Measurements from ENCODE around the gene RUNX3.
"Not testable (repeated sequence)": the region's sequence is repeated elsewhere in the genome, so short reads cannot be mapped to it uniquely, and the experiment has no call there.

The RUNX3 gene

DNA sequence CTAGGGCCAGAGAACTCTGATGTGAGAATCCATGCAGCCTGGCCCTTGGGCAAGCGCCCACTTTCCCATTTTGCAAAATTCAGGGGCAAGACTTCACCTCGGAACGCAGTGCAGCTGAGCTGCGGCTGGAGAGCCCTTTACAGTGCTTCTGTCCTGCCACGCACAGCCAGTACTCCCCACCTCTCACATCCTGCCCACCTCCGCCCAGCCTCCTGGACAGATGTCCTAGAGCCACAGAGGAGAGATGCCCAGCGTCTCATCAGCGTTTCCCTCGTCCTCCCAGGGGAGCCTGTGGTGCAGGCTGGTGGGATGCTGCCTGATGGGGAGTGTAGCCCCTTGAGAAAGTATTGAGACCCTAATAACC lies 29.6 kb downstream of the RUNX3 start:
- DNase-seq, result no peak

DNA sequence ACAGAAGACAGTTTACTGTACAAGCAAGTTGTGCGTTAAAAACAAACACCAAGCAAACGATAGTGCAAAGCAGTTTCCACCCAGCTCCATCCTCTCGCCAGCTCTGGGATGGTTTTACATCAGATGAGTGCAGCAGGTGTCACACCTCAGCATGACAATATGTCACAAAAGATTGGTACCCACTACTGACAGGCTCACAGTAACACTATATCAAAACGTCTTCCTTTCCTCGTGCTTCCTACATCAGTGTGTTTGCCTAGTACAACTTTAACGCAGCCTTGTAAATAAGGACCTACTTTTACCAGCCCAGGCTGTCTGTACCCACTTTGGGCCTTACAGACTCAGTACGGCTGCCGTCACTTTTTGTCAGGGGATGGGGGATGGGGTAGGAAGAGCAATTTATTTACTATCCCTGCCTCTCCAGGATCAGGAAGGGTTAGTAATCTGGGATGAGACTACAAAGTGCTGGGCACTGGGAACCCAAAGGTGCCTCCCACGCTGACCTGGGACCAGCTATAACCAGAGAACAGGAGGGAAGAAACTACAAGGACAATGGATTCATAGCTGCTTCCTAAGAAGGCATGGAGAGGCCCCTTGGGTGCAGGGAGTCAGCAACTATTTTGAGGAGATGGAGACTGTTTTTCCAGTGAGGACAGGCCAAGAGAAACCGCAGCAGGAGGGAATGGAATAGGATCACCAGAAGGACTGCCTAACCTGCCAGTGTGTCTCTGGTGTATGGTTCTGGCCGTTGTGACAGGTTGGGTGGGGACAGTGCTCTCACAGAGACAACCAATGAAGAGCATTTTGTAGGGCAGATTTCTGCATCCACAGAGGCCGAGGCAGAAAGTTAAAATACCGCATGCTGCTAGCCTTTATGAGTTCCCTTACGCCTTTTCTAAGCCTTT lies 30.2 kb downstream of the RUNX3 start:
- DNase-seq, result no peak

- DNase-seq, result no peak
Observed at GRCh38 chr1:24898909-24899439, 31.1 kb downstream of the RUNX3 start.

GRCh38 chr1:24898152-24898908 lies 31.7 kb downstream of the RUNX3 start:
- peak; percentile 33 for DNase-seq

- DNase-seq, result no peak
Observed at GRCh38 chr1:24897263-24898151, 32.6 kb downstream of the RUNX3 start.

DNA sequence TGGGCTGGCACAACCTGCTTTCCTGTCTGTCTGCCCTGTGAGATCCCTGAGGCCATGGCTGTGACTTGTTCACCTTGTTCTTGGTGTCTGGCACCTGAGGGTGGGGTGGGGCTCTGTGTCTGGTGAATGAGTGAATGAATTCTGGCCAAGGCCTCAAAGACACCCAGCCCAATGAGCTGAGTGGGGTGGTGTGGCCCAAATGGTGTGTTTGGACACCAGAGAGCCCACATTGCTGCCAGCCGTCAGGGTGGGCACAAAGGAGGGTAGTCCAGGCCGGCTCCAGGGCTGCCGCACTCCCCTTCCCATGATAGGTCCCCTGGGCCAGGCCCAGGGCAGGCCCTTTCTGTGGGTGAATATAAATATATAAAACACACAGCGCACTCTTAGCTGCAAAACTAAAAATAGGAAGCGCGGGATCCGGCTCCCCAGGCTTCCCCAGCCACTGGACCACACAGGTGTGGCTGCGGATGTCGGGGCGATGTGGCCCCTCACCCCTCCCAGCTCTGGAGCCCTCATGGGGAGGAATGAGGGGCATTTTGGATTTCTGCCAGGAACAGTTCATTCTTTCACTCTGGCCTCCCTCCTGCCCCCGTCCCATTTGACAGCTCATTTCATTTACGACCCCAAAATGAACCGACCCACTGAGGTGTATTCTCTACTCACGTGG lies 33.3 kb downstream of the RUNX3 start:
- no peak for DNase-seq

DNA sequence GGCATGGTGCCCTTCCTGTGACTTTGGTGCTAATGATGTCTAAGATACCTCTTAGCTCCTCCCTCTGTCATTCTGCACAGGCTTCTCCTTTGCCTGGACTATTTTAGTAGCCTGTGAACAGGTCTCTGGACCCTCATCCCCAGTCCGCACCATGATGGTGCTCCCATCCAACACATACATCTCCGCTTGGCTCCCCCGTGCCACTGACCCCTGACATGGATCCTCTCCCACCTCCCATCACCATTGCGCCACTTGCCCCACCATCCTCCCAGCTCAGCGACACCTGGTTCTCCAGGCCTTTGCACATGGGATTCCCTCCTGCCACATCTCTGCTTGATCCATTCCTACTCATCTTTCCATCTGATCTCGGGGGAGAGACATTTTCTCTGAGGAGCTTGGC lies 33.9 kb downstream of the RUNX3 start:
- no peak for DNase-seq

DNA sequence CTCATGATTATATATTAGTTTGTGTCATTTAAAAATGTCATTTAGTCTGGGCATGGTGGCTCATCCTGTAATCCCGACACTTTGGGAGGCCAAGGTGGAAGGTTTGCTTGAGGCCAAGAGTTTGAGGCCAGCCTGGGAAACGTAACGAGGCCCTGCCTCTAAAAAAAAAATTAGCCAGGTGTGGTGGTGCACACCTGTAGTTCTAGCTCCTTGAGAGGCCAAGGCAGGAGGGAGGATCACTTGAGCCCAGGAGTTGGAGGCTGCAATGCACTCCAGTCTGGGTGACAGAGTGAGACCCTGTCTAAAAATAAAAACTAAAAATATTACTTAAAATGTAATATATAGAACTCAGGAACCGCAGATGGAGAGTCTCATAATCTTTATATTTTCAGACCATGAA lies 34.6 kb downstream of the RUNX3 start:
- DNase-seq, result no peak

DNA sequence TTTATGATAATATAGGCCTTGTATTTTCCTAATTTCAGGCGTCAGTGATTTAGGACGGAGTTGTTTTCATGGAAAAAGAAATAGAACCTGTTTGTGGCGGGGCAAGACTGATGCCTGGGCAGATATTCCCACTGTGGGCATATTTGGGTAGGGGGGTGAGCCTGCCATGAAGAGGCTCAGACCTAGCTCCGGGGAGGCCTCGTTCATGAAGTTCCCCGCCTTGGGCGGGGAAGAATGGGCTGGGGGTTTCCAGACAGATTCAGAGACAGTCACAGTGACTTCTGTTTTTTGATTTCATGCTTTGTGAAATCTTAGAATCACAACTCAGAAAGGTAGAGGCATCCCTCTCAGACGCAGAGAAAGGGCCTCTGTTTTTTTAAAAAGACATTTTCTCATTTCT lies 36.1 kb downstream of the RUNX3 start:
- no peak for DNase-seq

DNA sequence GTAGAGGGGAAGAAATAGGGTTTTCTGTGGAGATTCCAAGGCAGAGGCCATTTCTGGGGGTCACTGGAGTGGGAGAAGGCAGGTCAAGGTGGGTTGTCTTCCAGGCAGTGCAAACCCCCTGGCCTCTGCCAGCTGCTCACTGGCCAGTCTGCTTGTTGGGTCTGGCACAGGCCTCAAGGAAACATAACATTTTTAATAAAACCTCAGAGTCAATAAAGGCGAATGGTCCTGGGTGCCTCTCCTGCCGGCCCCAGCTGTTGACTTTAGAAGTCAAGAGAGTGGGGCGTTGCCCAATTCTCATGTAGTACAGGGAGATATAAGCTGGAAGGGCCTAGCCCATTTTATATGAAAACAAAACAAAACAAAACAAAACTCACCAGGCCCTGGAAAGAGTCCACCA lies 36.6 kb downstream of the RUNX3 start:
- DNase-seq, result no peak

DNA sequence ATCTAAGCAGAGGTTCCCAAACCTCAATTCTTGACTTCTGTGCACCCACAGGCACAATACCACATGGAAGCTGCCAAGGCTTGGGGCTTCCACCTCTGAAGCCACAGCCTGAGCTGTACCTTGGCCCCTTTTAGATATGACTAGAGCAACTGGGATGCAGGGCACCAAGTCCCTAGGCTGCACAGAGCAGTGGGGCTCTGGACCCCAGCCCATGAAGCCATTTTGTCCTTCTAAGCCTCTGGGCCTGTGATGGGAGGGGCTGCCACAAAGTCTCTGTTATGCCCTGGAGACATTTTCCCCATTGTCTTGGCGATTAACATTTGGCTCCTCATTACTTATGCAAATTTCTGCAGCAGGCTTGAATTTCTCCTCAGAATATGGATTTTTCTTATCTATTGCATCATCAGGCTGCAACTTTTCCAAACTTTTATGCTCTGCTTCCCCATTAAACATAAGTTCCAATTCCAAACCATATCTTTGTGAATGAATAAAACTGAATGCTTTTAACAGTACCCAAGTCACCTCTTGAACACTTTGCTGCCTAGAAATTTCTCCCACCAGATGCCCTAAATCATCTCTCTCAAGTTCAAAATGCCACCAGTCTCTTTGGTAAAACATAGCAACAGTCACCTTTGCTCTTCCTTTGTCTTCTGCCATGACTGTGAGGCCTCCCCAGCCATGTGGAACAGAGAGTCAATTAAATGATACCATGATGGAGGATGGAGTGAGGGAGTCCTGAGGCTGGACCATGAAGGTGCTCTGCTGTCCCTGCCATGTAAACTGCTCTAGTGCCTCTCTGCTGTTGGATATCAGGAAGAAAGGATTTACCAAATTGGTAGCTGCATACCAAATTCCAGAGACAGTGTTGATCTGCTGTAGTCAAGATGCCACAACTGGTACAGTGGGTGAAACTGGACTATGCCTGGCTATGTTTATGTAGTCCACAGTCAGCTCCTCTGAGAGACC lies 37.6 kb downstream of the RUNX3 start:
- no peak for DNase-seq

GRCh38 chr1:24891367-24891766 lies 38.7 kb downstream of the RUNX3 start:
- not testable (repeated sequence) for DNase-seq

- DNase-seq, result no peak
Observed at GRCh38 chr1:24890887-24891286, 39.2 kb downstream of the RUNX3 start.

- peak; percentile 76 for DNase-seq
Observed at GRCh38 chr1:24888971-24889676, 41.0 kb downstream of the RUNX3 start.

- DNase-seq, result no peak
Observed at GRCh38 chr1:24888061-24888970, 41.8 kb downstream of the RUNX3 start.

GRCh38 chr1:24886241-24886640 lies 43.8 kb downstream of the RUNX3 start:
- no peak for DNase-seq

DNA sequence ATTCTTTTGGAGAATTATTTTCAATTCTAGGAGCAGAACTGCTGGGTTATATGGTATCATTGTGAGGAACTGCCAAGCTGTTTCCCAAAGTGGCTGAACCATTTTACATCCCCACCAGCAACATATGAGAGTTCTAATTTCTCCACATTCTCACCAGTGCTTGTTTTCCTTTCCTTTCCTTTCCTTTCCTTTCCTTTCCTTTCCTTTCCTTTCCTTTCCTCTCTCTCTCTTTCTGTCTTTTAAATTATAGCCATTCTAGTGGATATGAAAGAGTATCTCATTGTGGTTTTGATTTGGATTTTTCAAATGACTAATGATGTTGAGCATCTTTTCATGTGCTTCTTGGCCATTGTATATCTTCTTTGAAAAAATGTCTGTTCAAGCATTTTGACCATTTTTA lies 45.3 kb downstream of the RUNX3 start:
- no peak for DNase-seq

DNA sequence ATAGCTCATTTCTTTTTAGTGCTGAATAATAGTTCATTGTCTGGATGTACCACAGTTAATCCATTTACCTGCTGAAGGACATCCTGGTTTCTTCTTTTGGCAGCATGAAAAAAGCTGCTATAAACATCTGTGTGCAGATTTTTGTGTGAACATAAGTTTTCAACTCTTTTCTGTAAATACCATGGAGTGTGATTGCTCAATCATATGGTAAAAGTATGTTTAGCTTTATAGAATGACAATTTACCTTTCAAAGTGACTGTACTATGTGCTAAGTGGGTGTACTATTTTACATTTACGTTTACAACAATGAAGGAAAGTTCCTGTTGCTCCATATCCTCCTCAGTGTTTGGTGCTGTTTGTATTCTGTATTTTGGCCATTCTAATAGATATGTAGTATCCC lies 49.0 kb downstream of the RUNX3 start:
- no peak for DNase-seq

Data from fibroblast of skin of back (primary cell).